HepG2 (cell line): ENCODE data around the gene EXOSC6. TPM values are rescaled to one million over a fixed set of nuclear protein-coding genes. Genes with fewer than 3 reads are reported as not detected.
A peak's percentile ranks its signal among the peaks of the same experiment; 100 is the strongest.

ENCODE experiments used
- CEBPG ChIP-seq: IDR thresholded peaks from 2 replicates; pipeline ENCODE4 v1.6.1; 2016
- FOXP1 ChIP-seq, 2 experiments: fragments of 450-650 bp in 1 of 2; IDR thresholded peaks; 2 replicates each; pipeline ENCODE4 v1.6.1; 2017 to 2018; ENCODE audit warnings: antibody characterized with exemption in 1 of 2
- RBAK ChIP-seq: sonication (generic); formaldehyde crosslinking; IDR thresholded peaks from 2 replicates; pipeline ENCODE4 v1.5.1; 2020; ENCODE audit warnings: mild to moderate bottlenecking, missing genetic modification reagents
- TEAD3 ChIP-seq: optimal IDR thresholded peaks from 2 replicates; pipeline ENCODE3; 2016; ENCODE audit warnings: borderline replicate concordance
- ZNF30 ChIP-seq: sonication (generic); formaldehyde crosslinking; IDR thresholded peaks from 2 replicates; pipeline ENCODE4 v1.5.0; 2020; ENCODE audit warnings: mild to moderate bottlenecking, missing genetic modification reagents
- ZNF367 ChIP-seq: sonication (generic); formaldehyde crosslinking; IDR thresholded peaks from 2 replicates; pipeline ENCODE4 v1.4.0; 2020; ENCODE audit warnings: missing genetic modification reagents, borderline replicate concordance
- ZNF772 ChIP-seq: sonication (generic); formaldehyde crosslinking; IDR thresholded peaks from 2 replicates; pipeline ENCODE4 v1.5.0; 2020; ENCODE audit warnings: mild to moderate bottlenecking, missing genetic modification reagents
- ZNF83 ChIP-seq: sonication (generic); formaldehyde crosslinking; IDR thresholded peaks from 2 replicates; pipeline ENCODE4 v1.4.0; 2020; ENCODE audit warnings: missing genetic modification reagents, mild to moderate bottlenecking, borderline replicate concordance
- ZSCAN20 ChIP-seq: sonication (generic); formaldehyde crosslinking; IDR thresholded peaks from 2 replicates; pipeline ENCODE4 v1.4.0; 2020; ENCODE audit warnings: missing genetic modification reagents, mild to moderate bottlenecking, borderline replicate concordance
- polyA plus RNA-seq, 8 experiments: library from polyadenylated mRNA; depleted of rRNA in 3 of 8; stranded (reverse) in 7 of 8; unstranded in 1 of 8; fragments of >200 nt; fragmentation: Illumina TruSeq in 4 of 8; extraction: Trizol in 4 of 8; gene quantifications; 2 replicates each; pipeline versions ENCODE4 v1.2.1 to v1.2.3, GENCODE V29; 2011 to 2016; ENCODE audit warnings: low read depth in 4 of 8, missing spikeins in 1 of 8, mixed read lengths in 1 of 8; ENCODE audit not compliant: insufficient read depth in 1 of 8
- total RNA-seq, 5 experiments: library from RNA; depleted of rRNA; stranded (reverse); fragments of >200 nt; fragmentation: Illumina TruSeq; extraction: Trizol; gene quantifications; 2 replicates each; pipeline ENCODE4 v1.2.3, GENCODE V29; 2016; ENCODE audit warnings: low read depth in 1 of 5
- TF ChIP-seq, protein P1 (sequence below): sonication (generic); formaldehyde crosslinking; IDR thresholded peaks from 2 replicates; pipeline ENCODE4 v1.9.0; 2021; ENCODE audit warnings: mild to moderate bottlenecking, missing genetic modification reagents
- TF ChIP-seq, protein P2 (sequence below): sonication (generic); formaldehyde crosslinking; IDR thresholded peaks from 2 replicates; pipeline ENCODE4 v1.5.0; 2020; ENCODE audit warnings: mild to moderate bottlenecking, missing genetic modification reagents
- TF ChIP-seq, protein P3 (sequence below): IDR thresholded peaks from 2 replicates; pipeline ENCODE4 v1.6.1; 2016; ENCODE audit warnings: mild to moderate bottlenecking, missing biosample characterization, missing genetic modification reagents
- TF ChIP-seq, protein P4 (sequence below): sonication (generic); formaldehyde crosslinking; IDR thresholded peaks from 2 replicates; pipeline ENCODE4 v1.5.1; 2020; ENCODE audit warnings: missing genetic modification reagents, mild to moderate bottlenecking, borderline replicate concordance
- TF ChIP-seq, protein P5 (sequence below): sonication (generic); formaldehyde crosslinking; IDR thresholded peaks from 2 replicates; pipeline ENCODE4 v1.4.0; 2020; ENCODE audit warnings: mild to moderate bottlenecking, low read depth, missing genetic modification reagents

The EXOSC6 gene
- total and polyA plus RNA-seq, 2 of the 13 experiments (the other 11 are each of a cell fraction or from before 2014, with no cell fraction given): 13.1 to 39.9 TPM

DNA sequence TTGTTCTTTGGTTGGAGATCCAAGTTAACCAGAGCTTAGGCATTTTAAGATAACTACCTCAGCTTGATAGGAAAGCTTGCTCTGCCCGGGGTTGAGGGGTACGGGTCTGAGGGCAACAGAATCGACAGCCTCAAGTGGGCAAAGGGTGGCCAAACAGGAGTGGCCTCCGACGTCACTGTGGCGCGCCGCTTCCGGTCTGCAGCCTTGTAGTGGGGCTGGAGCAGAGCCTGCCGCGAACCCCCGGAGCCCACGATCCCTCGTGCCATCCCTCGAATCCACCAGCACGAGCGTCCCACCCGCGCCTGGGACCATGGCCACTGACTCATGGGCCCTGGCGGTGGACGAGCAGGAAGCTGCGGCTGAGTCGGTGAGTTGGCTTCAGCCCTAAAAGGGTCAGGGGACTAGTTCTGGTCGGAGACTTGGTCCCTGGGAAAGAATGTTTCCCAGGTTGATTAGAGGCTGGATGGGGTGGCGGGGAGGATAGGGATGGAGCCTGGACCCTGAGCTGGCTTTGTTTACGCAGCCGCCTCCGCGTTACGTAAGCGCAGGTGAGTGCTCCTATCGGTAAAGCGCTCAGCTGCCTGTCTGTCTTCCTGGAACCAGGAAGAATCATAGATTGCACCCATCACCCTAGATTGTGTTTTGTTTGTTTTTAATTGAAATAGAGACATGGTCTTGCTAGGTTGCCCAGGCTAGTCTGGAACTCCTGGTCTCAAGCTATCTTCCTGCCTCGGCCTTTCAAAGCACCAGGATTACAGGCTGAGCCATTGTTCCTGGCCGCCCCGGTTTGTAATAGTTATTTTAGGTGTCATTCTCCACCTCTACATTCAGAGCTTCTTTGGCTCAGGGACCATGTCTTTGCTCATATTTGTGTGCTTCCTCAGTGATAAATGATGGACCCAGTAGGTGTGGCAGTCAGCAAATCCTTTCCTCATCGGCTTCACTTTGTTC is 47.5 kb upstream of the EXOSC6 start, which contains the start of gene DDX19B (continued):
- TF ChIP-seq, protein P1, sequence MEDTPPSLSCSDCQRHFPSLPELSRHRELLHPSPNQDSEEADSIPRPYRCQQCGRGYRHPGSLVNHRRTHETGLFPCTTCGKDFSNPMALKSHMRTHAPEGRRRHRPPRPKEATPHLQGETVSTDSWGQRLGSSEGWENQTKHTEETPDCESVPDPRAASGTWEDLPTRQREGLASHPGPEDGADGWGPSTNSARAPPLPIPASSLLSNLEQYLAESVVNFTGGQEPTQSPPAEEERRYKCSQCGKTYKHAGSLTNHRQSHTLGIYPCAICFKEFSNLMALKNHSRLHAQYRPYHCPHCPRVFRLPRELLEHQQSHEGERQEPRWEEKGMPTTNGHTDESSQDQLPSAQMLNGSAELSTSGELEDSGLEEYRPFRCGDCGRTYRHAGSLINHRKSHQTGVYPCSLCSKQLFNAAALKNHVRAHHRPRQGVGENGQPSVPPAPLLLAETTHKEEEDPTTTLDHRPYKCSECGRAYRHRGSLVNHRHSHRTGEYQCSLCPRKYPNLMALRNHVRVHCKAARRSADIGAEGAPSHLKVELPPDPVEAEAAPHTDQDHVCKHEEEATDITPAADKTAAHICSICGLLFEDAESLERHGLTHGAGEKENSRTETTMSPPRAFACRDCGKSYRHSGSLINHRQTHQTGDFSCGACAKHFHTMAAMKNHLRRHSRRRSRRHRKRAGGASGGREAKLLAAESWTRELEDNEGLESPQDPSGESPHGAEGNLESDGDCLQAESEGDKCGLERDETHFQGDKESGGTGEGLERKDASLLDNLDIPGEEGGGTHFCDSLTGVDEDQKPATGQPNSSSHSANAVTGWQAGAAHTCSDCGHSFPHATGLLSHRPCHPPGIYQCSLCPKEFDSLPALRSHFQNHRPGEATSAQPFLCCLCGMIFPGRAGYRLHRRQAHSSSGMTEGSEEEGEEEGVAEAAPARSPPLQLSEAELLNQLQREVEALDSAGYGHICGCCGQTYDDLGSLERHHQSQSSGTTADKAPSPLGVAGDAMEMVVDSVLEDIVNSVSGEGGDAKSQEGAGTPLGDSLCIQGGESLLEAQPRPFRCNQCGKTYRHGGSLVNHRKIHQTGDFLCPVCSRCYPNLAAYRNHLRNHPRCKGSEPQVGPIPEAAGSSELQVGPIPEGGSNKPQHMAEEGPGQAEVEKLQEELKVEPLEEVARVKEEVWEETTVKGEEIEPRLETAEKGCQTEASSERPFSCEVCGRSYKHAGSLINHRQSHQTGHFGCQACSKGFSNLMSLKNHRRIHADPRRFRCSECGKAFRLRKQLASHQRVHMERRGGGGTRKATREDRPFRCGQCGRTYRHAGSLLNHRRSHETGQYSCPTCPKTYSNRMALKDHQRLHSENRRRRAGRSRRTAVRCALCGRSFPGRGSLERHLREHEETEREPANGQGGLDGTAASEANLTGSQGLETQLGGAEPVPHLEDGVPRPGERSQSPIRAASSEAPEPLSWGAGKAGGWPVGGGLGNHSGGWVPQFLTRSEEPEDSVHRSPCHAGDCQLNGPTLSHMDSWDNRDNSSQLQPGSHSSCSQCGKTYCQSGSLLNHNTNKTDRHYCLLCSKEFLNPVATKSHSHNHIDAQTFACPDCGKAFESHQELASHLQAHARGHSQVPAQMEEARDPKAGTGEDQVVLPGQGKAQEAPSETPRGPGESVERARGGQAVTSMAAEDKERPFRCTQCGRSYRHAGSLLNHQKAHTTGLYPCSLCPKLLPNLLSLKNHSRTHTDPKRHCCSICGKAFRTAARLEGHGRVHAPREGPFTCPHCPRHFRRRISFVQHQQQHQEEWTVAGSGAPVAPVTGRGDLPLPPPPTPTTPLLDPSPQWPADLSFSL (CRISPR knock-in tag): no peak
- TF ChIP-seq ZNF772 (peak; percentile 99), TEAD3 (CRISPR knock-in tag) (peak; percentile 61), ZNF30 (CRISPR knock-in tag) (peak; percentile 93), RBAK (CRISPR knock-in tag) (no peak), ZNF367 (CRISPR knock-in tag) (no peak), ZSCAN20 (CRISPR knock-in tag) (no peak), ZNF83 (CRISPR knock-in tag) (peak; percentile 99; the same call in 1 of the 2 replicates), CEBPG (peak; percentile 91), FOXP1 (IDR thresholded peaks at IDR 0.05) (peak; percentile 61; the same call in 1 of the 2 replicates), FOXP1 (CRISPR knock-in tag; IDR thresholded peaks at IDR 0.05) (peak; percentile 84)
- TF ChIP-seq, protein P2, sequence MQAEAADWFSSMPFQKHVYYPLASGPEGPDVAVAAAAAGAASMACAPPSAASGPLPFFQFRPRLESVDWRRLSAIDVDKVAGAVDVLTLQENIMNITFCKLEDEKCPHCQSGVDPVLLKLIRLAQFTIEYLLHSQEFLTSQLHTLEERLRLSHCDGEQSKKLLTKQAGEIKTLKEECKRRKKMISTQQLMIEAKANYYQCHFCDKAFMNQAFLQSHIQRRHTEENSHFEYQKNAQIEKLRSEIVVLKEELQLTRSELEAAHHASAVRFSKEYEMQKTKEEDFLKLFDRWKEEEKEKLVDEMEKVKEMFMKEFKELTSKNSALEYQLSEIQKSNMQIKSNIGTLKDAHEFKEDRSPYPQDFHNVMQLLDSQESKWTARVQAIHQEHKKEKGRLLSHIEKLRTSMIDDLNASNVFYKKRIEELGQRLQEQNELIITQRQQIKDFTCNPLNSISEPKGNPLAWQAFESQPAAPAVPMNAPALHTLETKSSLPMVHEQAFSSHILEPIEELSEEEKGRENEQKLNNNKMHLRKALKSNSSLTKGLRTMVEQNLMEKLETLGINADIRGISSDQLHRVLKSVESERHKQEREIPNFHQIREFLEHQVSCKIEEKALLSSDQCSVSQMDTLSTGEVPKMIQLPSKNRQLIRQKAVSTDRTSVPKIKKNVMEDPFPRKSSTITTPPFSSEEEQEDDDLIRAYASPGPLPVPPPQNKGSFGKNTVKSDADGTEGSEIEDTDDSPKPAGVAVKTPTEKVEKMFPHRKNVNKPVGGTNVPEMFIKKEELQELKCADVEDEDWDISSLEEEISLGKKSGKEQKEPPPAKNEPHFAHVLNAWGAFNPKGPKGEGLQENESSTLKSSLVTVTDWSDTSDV: peak; percentile 91; the same call in 1 of the 2 replicates
- TF ChIP-seq, protein P3, sequence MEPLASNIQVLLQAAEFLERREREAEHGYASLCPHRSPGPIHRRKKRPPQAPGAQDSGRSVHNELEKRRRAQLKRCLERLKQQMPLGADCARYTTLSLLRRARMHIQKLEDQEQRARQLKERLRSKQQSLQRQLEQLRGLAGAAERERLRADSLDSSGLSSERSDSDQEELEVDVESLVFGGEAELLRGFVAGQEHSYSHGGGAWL (CRISPR knock-in tag): peak; percentile 95
- TF ChIP-seq, protein P4, sequence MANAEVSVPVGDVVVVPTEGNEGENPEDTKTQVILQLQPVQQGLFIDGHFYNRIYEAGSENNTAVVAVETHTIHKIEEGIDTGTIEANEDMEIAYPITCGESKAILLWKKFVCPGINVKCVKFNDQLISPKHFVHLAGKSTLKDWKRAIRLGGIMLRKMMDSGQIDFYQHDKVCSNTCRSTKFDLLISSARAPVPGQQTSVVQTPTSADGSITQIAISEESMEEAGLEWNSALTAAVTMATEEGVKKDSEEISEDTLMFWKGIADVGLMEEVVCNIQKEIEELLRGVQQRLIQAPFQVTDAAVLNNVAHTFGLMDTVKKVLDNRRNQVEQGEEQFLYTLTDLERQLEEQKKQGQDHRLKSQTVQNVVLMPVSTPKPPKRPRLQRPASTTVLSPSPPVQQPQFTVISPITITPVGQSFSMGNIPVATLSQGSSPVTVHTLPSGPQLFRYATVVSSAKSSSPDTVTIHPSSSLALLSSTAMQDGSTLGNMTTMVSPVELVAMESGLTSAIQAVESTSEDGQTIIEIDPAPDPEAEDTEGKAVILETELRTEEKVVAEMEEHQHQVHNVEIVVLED (CRISPR knock-in tag): peak; percentile 86
- TF ChIP-seq, protein P5, sequence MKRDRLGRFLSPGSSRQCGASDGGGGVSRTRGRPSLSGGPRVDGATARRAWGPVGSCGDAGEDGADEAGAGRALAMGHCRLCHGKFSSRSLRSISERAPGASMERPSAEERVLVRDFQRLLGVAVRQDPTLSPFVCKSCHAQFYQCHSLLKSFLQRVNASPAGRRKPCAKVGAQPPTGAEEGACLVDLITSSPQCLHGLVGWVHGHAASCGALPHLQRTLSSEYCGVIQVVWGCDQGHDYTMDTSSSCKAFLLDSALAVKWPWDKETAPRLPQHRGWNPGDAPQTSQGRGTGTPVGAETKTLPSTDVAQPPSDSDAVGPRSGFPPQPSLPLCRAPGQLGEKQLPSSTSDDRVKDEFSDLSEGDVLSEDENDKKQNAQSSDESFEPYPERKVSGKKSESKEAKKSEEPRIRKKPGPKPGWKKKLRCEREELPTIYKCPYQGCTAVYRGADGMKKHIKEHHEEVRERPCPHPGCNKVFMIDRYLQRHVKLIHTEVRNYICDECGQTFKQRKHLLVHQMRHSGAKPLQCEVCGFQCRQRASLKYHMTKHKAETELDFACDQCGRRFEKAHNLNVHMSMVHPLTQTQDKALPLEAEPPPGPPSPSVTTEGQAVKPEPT (CRISPR knock-in tag): no peak
